Keratinocyte (primary cell): ENCODE measurements around the gene SYT15. TPM values are rescaled to one million over a fixed set of nuclear protein-coding genes. Genes with fewer than 3 reads are reported as not detected.
"Not testable (repeated sequence)": the region's sequence is repeated elsewhere in the genome, so short reads cannot be mapped to it uniquely, and the experiment has no call there.

ENCODE experiments used
- DNase-seq: peaks from one replicate; pipeline ENCODE4 v3.0.0-alpha.2; 2011; ENCODE audit warnings: low read depth, missing footprints, low spot score
- FAIRE-seq: peaks from 2 replicates; lab custom pipeline; 2011; peaks lifted over from hg19 to GRCh38; lab: Jason Lieb, UNC
- H2AFZ ChIP-seq: 2 replicates; pipeline ENCODE4 v1.6.0; 2012; ENCODE audit warnings: low read length, control low read depth, inconsistent platforms; ENCODE audit not compliant: control insufficient read depth
- H3K27ac ChIP-seq: 2 replicates; pipeline ENCODE4 v1.5.1; 2011; ENCODE audit warnings: low read length; ENCODE audit not compliant: control insufficient read depth, insufficient read depth
- H3K27me3 ChIP-seq: 3 replicates; pipeline ENCODE4 v1.6.0; 2011; ENCODE audit warnings: low read length; ENCODE audit not compliant: control insufficient read depth, insufficient read depth; ENCODE audit errors: extremely low read depth
- H3K36me3 ChIP-seq, 2 experiments: 2 replicates in 1 of 2; 3 replicates in 1 of 2; pipeline ENCODE4 v1.5.1; 2011; ENCODE audit warnings: low read length in 2 of 2, mild to moderate bottlenecking in 1 of 2; ENCODE audit not compliant: control insufficient read depth in 2 of 2, insufficient read depth in 2 of 2; ENCODE audit errors: extremely low read depth in 1 of 2
- H3K4me1 ChIP-seq: 3 replicates; pipeline ENCODE4 v1.5.1; 2011; ENCODE audit warnings: low read length; ENCODE audit not compliant: control insufficient read depth, insufficient read depth; ENCODE audit errors: extremely low read depth
- H3K4me2 ChIP-seq: 3 replicates; pipeline ENCODE4 v1.6.0; 2011; ENCODE audit warnings: low read depth, low read length; ENCODE audit not compliant: control insufficient read depth, insufficient read depth; ENCODE audit errors: extremely low read depth
- H3K4me3 ChIP-seq, 3 experiments: fragments of 200-600 bp in 1 of 3; sonication (generic) in 1 of 3; 2 replicates in 2 of 3; 3 replicates in 1 of 3; pipeline ENCODE4 v1.5.1; 2011 to 2016; ENCODE audit warnings: low read length in 3 of 3, mild to moderate bottlenecking in 3 of 3, control low read depth in 2 of 3, inconsistent platforms in 1 of 3, low read depth in 1 of 3, mixed read lengths in 1 of 3, mixed run types in 1 of 3, moderate library complexity in 1 of 3; ENCODE audit not compliant: control insufficient read depth in 2 of 3, insufficient read depth in 2 of 3; ENCODE audit errors: extremely low read depth in 1 of 3
- H3K79me2 ChIP-seq: 2 replicates; pipeline ENCODE4 v1.6.0; 2012; ENCODE audit warnings: low read length; ENCODE audit not compliant: control insufficient read depth, insufficient read depth
- H3K9ac ChIP-seq: 3 replicates; pipeline ENCODE4 v1.6.0; 2011; ENCODE audit warnings: low read length; ENCODE audit not compliant: control insufficient read depth, insufficient read depth; ENCODE audit errors: extremely low read depth
- H3K9me1 ChIP-seq: 3 replicates; pipeline ENCODE4 v1.6.0; 2011; ENCODE audit warnings: low read length; ENCODE audit not compliant: control insufficient read depth, insufficient read depth; ENCODE audit errors: extremely low read depth
- H3K9me3 ChIP-seq: 2 replicates; pipeline ENCODE4 v1.5.1; 2012; ENCODE audit warnings: low read depth, low read length; ENCODE audit not compliant: control insufficient read depth
- H4K20me1 ChIP-seq: 3 replicates; pipeline ENCODE4 v1.6.0; 2011; ENCODE audit warnings: low read length; ENCODE audit not compliant: control insufficient read depth, insufficient read depth; ENCODE audit errors: extremely low read depth
- dilution Hi-C: fragments of 300-500 bp; cut with MboI; formaldehyde crosslinking; loops from one replicate; pipeline ENCODE4 v1.7.0; 2020; ENCODE audit warnings: low sequenced_read_pairs; ENCODE audit not compliant: extremely low pct_ligation_motif_present
- polyA plus RNA-seq, 5 experiments: library from polyadenylated mRNA; depleted of rRNA in 3 of 5; stranded (reverse) in 3 of 5; stranded (forward) in 1 of 5; unstranded in 1 of 5; fragments of >200 nt; gene quantifications; 1 replicate in 1 of 5; 2 replicates in 3 of 5; 3 replicates in 1 of 5; pipeline versions ENCODE4 v1.2.1 to v1.2.3, GENCODE V29; 2011 to 2012; ENCODE audit warnings: missing spikeins in 2 of 5, low read depth in 1 of 5, low replicate concordance in 1 of 5

Gene SYT15
- polyA plus RNA-seq, 1 donor (not counting 4 experiments of a cell fraction or from before 2014, with no cell fraction given), result 0.16 TPM

GRCh38 chr10:46596570-46596969 lies 17.6 kb downstream of the SYT15 start:
- H4K20me1 ChIP-seq, H3K79me2 ChIP-seq, H2AFZ ChIP-seq, H3K4me2 ChIP-seq, H3K27me3 ChIP-seq, H3K4me1 ChIP-seq, DNase-seq, H3K36me3 ChIP-seq, H3K27ac ChIP-seq, H3K9me1 ChIP-seq, dilution Hi-C loops, H3K9me3 ChIP-seq, H3K9ac ChIP-seq: not testable (repeated sequence)
- H3K4me3 ChIP-seq, result peak overlapping the region in 1 of 3 experiments; percentile 13
- peak; percentile 90 for FAIRE-seq

- H2AFZ ChIP-seq, H3K4me2 ChIP-seq, H3K9ac ChIP-seq, H4K20me1 ChIP-seq, DNase-seq, H3K27ac ChIP-seq, H3K9me1 ChIP-seq, H3K4me1 ChIP-seq, H3K27me3 ChIP-seq, dilution Hi-C loops, H3K79me2 ChIP-seq, H3K9me3 ChIP-seq, H3K36me3 ChIP-seq: not testable (repeated sequence)
- H3K4me3 ChIP-seq, result peak overlapping the region in 1 of 3 experiments; percentile 37
- FAIRE-seq, result peak; percentile 17
These were observed 18.8 kb downstream of the SYT15 start for GRCh38 chr10:46597616-46598246.

- H3K9me1 ChIP-seq, DNase-seq, dilution Hi-C loops, H3K9ac ChIP-seq, H3K79me2 ChIP-seq, H3K4me1 ChIP-seq, H2AFZ ChIP-seq, H3K27me3 ChIP-seq, H4K20me1 ChIP-seq, H3K27ac ChIP-seq, H3K4me3 ChIP-seq, H3K4me2 ChIP-seq, H3K9me3 ChIP-seq, H3K36me3 ChIP-seq: not testable (repeated sequence)
- peak; percentile 96 for FAIRE-seq
These were observed 21.6 kb downstream of the SYT15 start for GRCh38 chr10:46600516-46600915.

DNA sequence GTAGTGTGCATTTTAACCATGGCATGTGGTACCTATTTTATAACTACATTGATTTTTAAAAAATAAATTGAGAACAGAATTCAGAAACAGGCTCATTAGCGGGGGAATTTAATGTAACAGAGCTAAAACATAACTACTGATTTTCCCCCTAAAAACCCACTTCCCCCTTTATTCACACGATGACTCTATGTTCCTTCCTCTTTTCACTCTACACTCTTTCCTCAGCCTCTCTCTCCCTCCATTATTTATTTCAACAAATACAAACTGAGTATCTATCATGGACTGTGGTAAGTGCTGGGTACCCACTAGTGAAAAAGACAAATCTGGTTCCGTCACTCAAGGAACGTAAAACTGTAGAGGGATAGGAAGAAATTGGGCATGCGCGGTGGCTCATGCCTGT lies 36.6 kb downstream of the SYT15 start:
- H3K27me3 ChIP-seq, H3K4me3 ChIP-seq, H4K20me1 ChIP-seq, H3K79me2 ChIP-seq, H3K9me3 ChIP-seq, DNase-seq, H3K9ac ChIP-seq, H3K4me1 ChIP-seq, FAIRE-seq, H3K4me2 ChIP-seq, dilution Hi-C loops, H3K27ac ChIP-seq, H3K36me3 ChIP-seq, H2AFZ ChIP-seq, H3K9me1 ChIP-seq: not testable (repeated sequence)

GRCh38 chr10:46616227-46616626 lies 37.3 kb downstream of the SYT15 start:
- DNase-seq, H3K4me3 ChIP-seq, H2AFZ ChIP-seq, H3K9ac ChIP-seq, H3K9me1 ChIP-seq, H4K20me1 ChIP-seq, dilution Hi-C loops, H3K4me2 ChIP-seq, H3K27ac ChIP-seq, H3K4me1 ChIP-seq, H3K27me3 ChIP-seq, FAIRE-seq, H3K36me3 ChIP-seq, H3K79me2 ChIP-seq, H3K9me3 ChIP-seq: not testable (repeated sequence)
